H1 (cell line): Measurements from ENCODE around the gene TAS2R41. TPM values are rescaled to one million over a fixed set of nuclear protein-coding genes. Genes with fewer than 3 reads are reported as not detected.

Source experiments
- ASH2L ChIP-seq: fragments of 200-600, 300-600 bp; sonication (generic); IDR thresholded peaks from one replicate; pipeline ENCODE4 v1.7.1; 2017; ENCODE audit warnings: low read length
- BRCA1 ChIP-seq: IDR thresholded peaks from 2 replicates; pipeline ENCODE4 v1.6.1; 2012; ENCODE audit warnings: low read depth, low read length, improper control_type of control experiment
- SIN3A ChIP-seq, 2 experiments: IDR thresholded peaks in 1 of 2; conservative IDR thresholded peaks in 1 of 2; 2 replicates each; pipeline ENCODE4 v1.6.1; 2011 to 2012; ENCODE audit warnings: low read length in 2 of 2, improper control_type of control experiment in 1 of 2, low read depth in 1 of 2, mild to moderate bottlenecking in 1 of 2
- SP4 ChIP-seq: IDR thresholded peaks from 2 replicates; pipeline ENCODE4 v1.6.1; 2012; ENCODE audit warnings: low read length, inconsistent platforms
- SUZ12 ChIP-seq: fragments of 200-600 bp; sonication (generic); IDR thresholded peaks from 2 replicates; pipeline ENCODE4 v1.6.1; 2012; ENCODE audit warnings: mild to moderate bottlenecking, inconsistent platforms, low read length, moderate library complexity, mixed read lengths
- polyA plus RNA-seq, 7 experiments: library from polyadenylated mRNA; depleted of rRNA in 3 of 7; stranded (reverse) in 5 of 7; unstranded in 2 of 7; fragments of >200 nt in 5 of 7; fragments of 200-250 nt in 2 of 7; gene quantifications; 1 replicate in 5 of 7; 2 replicates in 1 of 7; 4 replicates in 1 of 7; pipeline versions ENCODE4 v1.2.1 to v1.2.3, GENCODE V29; 2011 to 2013; ENCODE audit warnings: missing spikeins in 2 of 7, mixed read lengths in 2 of 7
- total RNA-seq: library from RNA; stranded (reverse); fragmentation: NEBNext Ultra II Directional; extraction: Animal tissue kit (Norgen Biotek cat#: 25700); gene quantifications from 2 replicates; pipeline ENCODE4 v1.2.1, GENCODE V29; 2021

TAS2R41 gene
- total and polyA plus RNA-seq, 2 of the 8 experiments (the other 6 are each of a cell fraction or from before 2014, with no cell fraction given) = 0.12 TPM; not detected in 1

GRCh38 chr7:143451122-143451521, 26.6 kb upstream of the TAS2R41 start (continued):
- no peak for TF ChIP-seq SIN3A (conservative IDR thresholded peaks at IDR 0.05 in 1 of 2, IDR thresholded peaks at IDR 0.05 in 1 of 2; ENCODE audit: low read depth in 1 of 2, low read length in 2 of 2)
- no peak for TF ChIP-seq BRCA1
- TF ChIP-seq SP4 = no peak
- no peak for TF ChIP-seq ASH2L
- TF ChIP-seq SUZ12 = no peak
